PC-9 (cell line): ENCODE measurements around the gene CHAF1B. TPM values are rescaled to one million over a fixed set of nuclear protein-coding genes. Genes with fewer than 3 reads are reported as not detected.
A peak's percentile ranks its signal among the peaks of the same experiment; 100 is the strongest.
"Not testable (repeated sequence)": the region's sequence is repeated elsewhere in the genome, so short reads cannot be mapped to it uniquely, and the experiment has no call there.

Source experiments
- Bru-seq: library from RNA; stranded (reverse); fragments of 400-500 nt; gene quantifications from one replicate; lab custom pipeline; 2021; lab: Mats Ljungman, UMichigan
- BruChase-seq, 2 experiments: library from RNA; stranded (reverse); fragments of 400-500 nt; gene quantifications; one replicate each; lab custom pipeline; 2021; lab: Mats Ljungman, UMichigan
- BruUV-seq: library from RNA; stranded (reverse); fragments of 400-500 nt; replicated peaks from 2 replicates; lab custom pipeline; 2021; lab: Mats Ljungman, UMichigan
- CTCF ChIA-PET: fragments of 300-600 bp; sonication (Branson Sonifier 250); formaldehyde crosslinking; loops from one replicate; lab custom pipeline; 2022; ENCODE audit warnings: antibody characterized with exemption; lab: Charles Lee
- POLR2A ChIA-PET: fragments of 300-600 bp; sonication (Branson Sonifier 250); formaldehyde crosslinking; loops from one replicate; lab custom pipeline; 2022; ENCODE audit warnings: antibody characterized with exemption; ENCODE audit not compliant: unreplicated experiment; lab: Charles Lee
- DNase-seq, 2 experiments: peaks; one replicate each; pipeline versions ENCODE4 v3.0.0 to v3.0.0-alpha.2; 2015 to 2022; ENCODE audit warnings: mixed read lengths in 1 of 2
- H2AFZ ChIP-seq: fragments of 200-600 bp; sonication (generic); 2 replicates; pipeline ENCODE4 v1.8.1; 2017; ENCODE audit warnings: antibody characterized with exemption
- H3F3A ChIP-seq: fragments of 200-600 bp; sonication (generic); 2 replicates; pipeline ENCODE4 v1.8.1; 2017; ENCODE audit warnings: antibody characterized with exemption, mild to moderate bottlenecking, low read depth; ENCODE audit not compliant: insufficient read depth
- H3K27ac ChIP-seq: fragments of 200-600 bp; sonication (generic); 2 replicates; pipeline ENCODE4 v1.6.1; 2016; ENCODE audit warnings: mixed run types
- H3K27me3 ChIP-seq: fragments of 200-600 bp; sonication (generic); 2 replicates; pipeline ENCODE4 v1.6.1; 2016; ENCODE audit warnings: low read depth, mixed run types; ENCODE audit not compliant: insufficient read depth
- H3K36me3 ChIP-seq: fragments of 200-600 bp; sonication (generic); 2 replicates; pipeline ENCODE4 v1.6.1; 2016; ENCODE audit warnings: low read depth, mixed run types
- H3K4me1 ChIP-seq: fragments of 200-600 bp; sonication (generic); replicated peaks from 2 replicates; pipeline ENCODE4 v1.6.1; 2016; ENCODE audit warnings: mixed run types; ENCODE audit not compliant: insufficient read depth
- H3K4me2 ChIP-seq: fragments of 200-600 bp; sonication (generic); 2 replicates; pipeline ENCODE4 v1.6.1; 2017; ENCODE audit warnings: mixed run types
- H3K4me3 ChIP-seq: fragments of 200-600 bp; sonication (generic); 2 replicates; pipeline ENCODE4 v1.6.1; 2016; ENCODE audit warnings: mixed run types
- H3K79me2 ChIP-seq: fragments of 200-600 bp; sonication (generic); 2 replicates; pipeline ENCODE4 v1.6.1; 2017; ENCODE audit warnings: low read depth, mixed run types
- H3K9me2 ChIP-seq: fragments of 200-600 bp; sonication (generic); 2 replicates; pipeline ENCODE4 v1.8.1; 2017; ENCODE audit warnings: mild to moderate bottlenecking; ENCODE audit not compliant: insufficient read depth
- H3K9me3 ChIP-seq: fragments of 200-600 bp; sonication (generic); 2 replicates; pipeline ENCODE4 v1.8.1; 2016; ENCODE audit warnings: low read depth; ENCODE audit not compliant: insufficient read depth
- H4K20me1 ChIP-seq: fragments of 200-600 bp; sonication (generic); 2 replicates; pipeline ENCODE4 v1.8.1; 2017; ENCODE audit not compliant: insufficient read depth
- CTCF ChIP-seq: fragments of 200-600 bp; sonication (generic); conservative IDR thresholded peaks from 2 replicates; pipeline ENCODE4 v1.6.1; 2017; ENCODE audit warnings: mixed run types, antibody characterized with exemption, mild to moderate bottlenecking, moderate library complexity
- EZH2 ChIP-seq: fragments of 200-600 bp; sonication (generic); IDR thresholded peaks from 2 replicates; pipeline ENCODE4 v1.8.0; 2017; ENCODE audit warnings: antibody characterized with exemption, low read depth
- intact Hi-C: fragments of 100-400 bp; cut with micrococcal nuclease; formaldehyde crosslinking; loops from one replicate; pipeline ENCODE4 v1.10.0; 2022; ENCODE audit not compliant: unreplicated experiment
- long read RNA-seq: library from polyadenylated mRNA; stranded (forward); transcript quantifications from one replicate; pipeline ENCODE4 v2.0.0, GENCODE V29; 2022
- total RNA-seq: library from RNA; stranded (reverse); gene quantifications from 2 replicates; pipeline ENCODE4 v1.2.3, GENCODE V29; 2021

The CHAF1B gene
- total RNA-seq = 12.9 and 14.1 TPM in 2 replicates
- percentile 67 among the genes with signal in this experiment for Bru-seq, nascent RNA
- BruChase-seq, experiment 1, labeled RNA remaining after a 2-hour chase = percentile 54 among the genes with signal in this experiment
- BruChase-seq, experiment 2, labeled RNA remaining after a 6-hour chase = percentile 72 among the genes with signal in this experiment
- long read RNA-seq, full-length matches to known transcripts = 41 of 54 reads
- long read RNA-seq, partial matches to known transcripts = 6 of 54 reads
- long read RNA-seq, other reads (novel, unspliced or antisense) = 7 of 54 reads

- H3K4me3 ChIP-seq = peak within 1 kb of the TSS; percentile 82
- peak within 1 kb of the TSS; percentile 82 for H3K4me2 ChIP-seq
- no peaks in the 10 kb centered on the region for H4K20me1 ChIP-seq
- H3K79me2 ChIP-seq = no peaks in the 10 kb centered on the region
- H2AFZ ChIP-seq = peak within 1 kb of the TSS; percentile 88
- CTCF ChIA-PET = no interaction called here
- no peaks in the 10 kb centered on the region for H3K9me3 ChIP-seq
- no peaks in the 10 kb centered on the region for H3K27me3 ChIP-seq
- intact Hi-C loops = no loop called here
- no peaks in the 10 kb centered on the region for H3K36me3 ChIP-seq
- no TSS peak for BruUV-seq
- no peaks in the 10 kb centered on the region for H3K9me2 ChIP-seq
- no peak within 1 kb of the TSS for H3K27ac ChIP-seq
- H3K4me1 ChIP-seq = peaks cover 8% of the 10 kb centered on the region
- TF ChIP-seq CTCF = no peak
- no peak for TF ChIP-seq EZH2
- DNase-seq = peak; percentile 37 to 79
- 0 out of 2 replicates have a peak, but pooled peaks cover 6% of the 10 kb centered on the region for H3F3A ChIP-seq
- POLR2A ChIA-PET = interaction anchor here (0.6 kb wide), 1 partner anchor 44 kb away, joined by 3 read pairs; no protein-coding TSS in a partner anchor
Observed at GRCh38 chr21:36385233-36386030, at the start of gene CHAF1B. CHAF1B (plus strand) TSS chr21:36385392; CDS start chr21:36386137, 745 bp downstream.

- Histone ChIP-seq H3K4me1 (no peaks in the 10 kb centered on the region), H3K4me2 (no peak overlapping the region), H3K36me3 (peaks cover 10% of the 10 kb centered on the region; the same call in 1 of the 2 replicates), H3K4me3 (no peak overlapping the region), H3K27me3 (no peaks in the 10 kb centered on the region), H4K20me1 (peaks cover under 1% of the 10 kb centered on the region; the same call in 1 of the 2 replicates), H3K9me2 (no peaks in the 10 kb centered on the region), H2AFZ (no peak overlapping the region), H3K9me3 (no peaks in the 10 kb centered on the region), H3F3A (no peaks in the 10 kb centered on the region), H3K79me2 (peaks cover 12% of the 10 kb centered on the region; the same call in 1 of the 2 replicates), H3K27ac (no peak overlapping the region)
- ChIA-PET POLR2A (no interaction called here), CTCF (no interaction called here)
- no peak for TF ChIP-seq CTCF
- DNase-seq = no peak
- no TSS peak for BruUV-seq
- intact Hi-C loops = no loop called here
Observed at GRCh38 chr21:36337099-36337509, 48.1 kb upstream of the CHAF1B start.

GRCh38 chr21:36338975-36339374 lies 46.2 kb upstream of the CHAF1B start:
- CTCF ChIA-PET = no interaction called here

GRCh38 chr21:36342581-36342980 lies 42.6 kb upstream of the CHAF1B start:
- intact Hi-C loops, H3K9me2 ChIP-seq, H3K36me3 ChIP-seq, H3K9me3 ChIP-seq, H3K4me2 ChIP-seq, H2AFZ ChIP-seq, DNase-seq, POLR2A ChIA-PET, H3F3A ChIP-seq, H4K20me1 ChIP-seq, H3K27me3 ChIP-seq, CTCF ChIA-PET, H3K79me2 ChIP-seq, H3K27ac ChIP-seq, BruUV-seq, H3K4me1 ChIP-seq, H3K4me3 ChIP-seq: not testable (repeated sequence)

More at GRCh38 chr21:36338975-36339374, 46.2 kb upstream of the CHAF1B start:
- Histone ChIP-seq H3K4me2 (no peak overlapping the region), H3K36me3 (peaks cover 11% of the 10 kb centered on the region; the same call in 1 of the 2 replicates), H3K9me2 (no peaks in the 10 kb centered on the region), H3K4me1 (no peaks in the 10 kb centered on the region), H3K9me3 (no peaks in the 10 kb centered on the region), H3K27ac (no peak overlapping the region), H3K4me3 (no peak overlapping the region), H4K20me1 (no peaks in the 10 kb centered on the region), H2AFZ (no peak overlapping the region), H3K79me2 (no peaks in the 10 kb centered on the region), H3K27me3 (no peaks in the 10 kb centered on the region), H3F3A (no peaks in the 10 kb centered on the region)
- BruUV-seq = no TSS peak
- TF ChIP-seq CTCF = no peak
- TF ChIP-seq EZH2 = no peak
- POLR2A ChIA-PET = no interaction called here
- intact Hi-C loops = no loop called here
- DNase-seq = no peak
